H1 (cell line): ENCODE results near the gene CXCL14. TPM values are rescaled to one million over a fixed set of nuclear protein-coding genes. Genes with fewer than 3 reads are reported as not detected.

Experiments
- CTCF ChIA-PET: fragments of 300-600 bp; sonication (Branson Sonifier 250); formaldehyde crosslinking; loops from one replicate; lab custom pipeline; 2021; ENCODE audit not compliant: partially characterized antibody; lab: Charles Lee
- POLR2A ChIA-PET: fragments of 300-600 bp; sonication (Branson Sonifier 250); formaldehyde crosslinking; loops from one replicate; lab custom pipeline; 2021; ENCODE audit warnings: inconsistent platforms; ENCODE audit not compliant: partially characterized antibody; lab: Charles Lee
- DNase-seq, 2 experiments: peaks; one replicate each; pipeline versions ENCODE4 v3.0.0 to v3.0.0-alpha.2; 2010 to 2022; ENCODE audit warnings: low spot score in 2 of 2, low read depth in 1 of 2, mixed read lengths in 1 of 2
- FAIRE-seq: peaks from 2 replicates; lab custom pipeline; 2011; peaks lifted over from hg19 to GRCh38; lab: Jason Lieb, UNC
- H2AFZ ChIP-seq: 2 replicates; pipeline ENCODE4 v1.8.1; 2012; ENCODE audit warnings: low read length, inconsistent platforms
- H2AK5ac ChIP-seq: 2 replicates; pipeline ENCODE4 v1.6.1; 2013; ENCODE audit warnings: low read depth, low read length
- H2BK120ac ChIP-seq: replicated peaks from 2 replicates; pipeline ENCODE3; 2013; ENCODE audit warnings: low read depth, low read length, inconsistent platforms
- H2BK12ac ChIP-seq: 2 replicates; pipeline ENCODE4 v1.6.1; 2013; ENCODE audit warnings: low read depth, low read length
- H2BK15ac ChIP-seq: 2 replicates; pipeline ENCODE4 v1.6.1; 2013; ENCODE audit warnings: low read length
- H2BK20ac ChIP-seq: 2 replicates; pipeline ENCODE4 v1.6.1; 2013; ENCODE audit warnings: low read length
- H2BK5ac ChIP-seq: 2 replicates; pipeline ENCODE4 v1.6.1; 2013; ENCODE audit warnings: low read depth, low read length
- H3K14ac ChIP-seq: 2 replicates; pipeline ENCODE4 v1.6.1; 2013; ENCODE audit warnings: inconsistent platforms; ENCODE audit not compliant: insufficient read length
- H3K18ac ChIP-seq: 2 replicates; pipeline ENCODE4 v1.6.1; 2013; ENCODE audit warnings: low read length; ENCODE audit errors: extremely low read depth
- H3K23ac ChIP-seq: 2 replicates; pipeline ENCODE4 v1.6.1; 2013; ENCODE audit warnings: inconsistent platforms; ENCODE audit not compliant: insufficient read length
- H3K23me2 ChIP-seq: 2 replicates; pipeline ENCODE4 v1.6.1; 2013; ENCODE audit warnings: low read depth, low read length
- H3K27ac ChIP-seq: 2 replicates; pipeline ENCODE4 v1.6.1; 2011; ENCODE audit warnings: low read depth, low read length, inconsistent platforms
- H3K27me3 ChIP-seq, 4 experiments: replicated peaks in 1 of 4; 1 replicate in 1 of 4; 2 replicates in 3 of 4; pipeline versions ENCODE4 v1.6.1 to v1.8.1; 2011 to 2013; ENCODE audit warnings: low read length in 3 of 4, mild to moderate bottlenecking in 3 of 4, inconsistent platforms in 2 of 4, mixed read lengths in 2 of 4, moderate library complexity in 1 of 4; ENCODE audit not compliant: control insufficient read depth in 3 of 4, insufficient read depth in 3 of 4; ENCODE audit errors: extremely low read depth in 1 of 4
- H3K36me3 ChIP-seq, 4 experiments: 2 replicates each; pipeline versions ENCODE4 v1.6.1 to v1.8.1; 2011 to 2013; ENCODE audit warnings: mild to moderate bottlenecking in 4 of 4, low read length in 3 of 4, moderate library complexity in 2 of 4, control low read depth in 1 of 4, inconsistent platforms in 1 of 4; ENCODE audit not compliant: insufficient read depth in 4 of 4, control insufficient read depth in 2 of 4
- H3K4ac ChIP-seq: replicated peaks from 2 replicates; pipeline ENCODE3; 2013; ENCODE audit warnings: low read length, low read depth, mixed read lengths, inconsistent platforms; ENCODE audit not compliant: insufficient read length
- H3K4me1 ChIP-seq, 4 experiments: replicated peaks in 1 of 4; 1 replicate in 1 of 4; 2 replicates in 3 of 4; pipeline versions ENCODE4 v1.6.1 to v1.8.1; 2011 to 2013; ENCODE audit warnings: low read length in 3 of 4, inconsistent platforms in 2 of 4, mixed read lengths in 1 of 4; ENCODE audit not compliant: insufficient read depth in 4 of 4, control insufficient read depth in 3 of 4
- H3K4me2 ChIP-seq, 2 experiments: 2 replicates each; pipeline versions ENCODE4 v1.6.1 to v1.8.1; 2011 to 2013; ENCODE audit warnings: low read depth in 2 of 2, low read length in 2 of 2, control low read depth in 1 of 2, inconsistent platforms in 1 of 2, mild to moderate bottlenecking in 1 of 2; ENCODE audit not compliant: insufficient read depth in 1 of 2
- H3K4me3 ChIP-seq, 4 experiments: fragments of 200-600, 300-600 bp in 1 of 4; sonication (generic), shearing (Covaris generic), sonication (Bioruptor Twin) in 1 of 4; 2 replicates each; pipeline versions ENCODE4 v1.5.1 to v1.8.1; 2011 to 2016; ENCODE audit warnings: low read length in 4 of 4, low read depth in 3 of 4, control low read depth in 2 of 4, inconsistent platforms in 2 of 4, mild to moderate bottlenecking in 2 of 4, mixed read lengths in 1 of 4, moderate library complexity in 1 of 4; ENCODE audit not compliant: insufficient read depth in 2 of 4; ENCODE audit errors: extremely low read depth in 1 of 4
- H3K56ac ChIP-seq: replicated peaks from 2 replicates; pipeline ENCODE3; 2013; ENCODE audit warnings: low read depth, mild to moderate bottlenecking, mixed read lengths, low read length, inconsistent platforms; ENCODE audit not compliant: insufficient read length
- H3K79me1 ChIP-seq: 2 replicates; pipeline ENCODE4 v1.6.1; 2013; ENCODE audit warnings: low read depth, low read length, control low read depth
- H3K79me2 ChIP-seq, 2 experiments: 2 replicates each; pipeline versions ENCODE4 v1.6.1 to v1.8.1; 2012 to 2013; ENCODE audit warnings: low read length in 2 of 2, mild to moderate bottlenecking in 2 of 2, inconsistent platforms in 1 of 2; ENCODE audit not compliant: insufficient read depth in 2 of 2, control insufficient read depth in 1 of 2
- H3K9ac ChIP-seq, 4 experiments: replicated peaks in 1 of 4; 1 replicate in 1 of 4; 2 replicates in 3 of 4; pipeline versions ENCODE4 v1.6.1 to v1.8.1; 2011 to 2013; ENCODE audit warnings: low read depth in 3 of 4, low read length in 3 of 4, control low read depth in 2 of 4, mild to moderate bottlenecking in 2 of 4, moderate library complexity in 2 of 4, inconsistent platforms in 1 of 4; ENCODE audit errors: extremely low read depth in 1 of 4
- H3K9me3 ChIP-seq, 2 experiments: 2 replicates each; pipeline versions ENCODE4 v1.6.1 to v1.8.1; 2012 to 2013; ENCODE audit warnings: mild to moderate bottlenecking in 2 of 2, moderate library complexity in 2 of 2, control low read depth in 1 of 2, inconsistent platforms in 1 of 2, low read depth in 1 of 2, low read length in 1 of 2, mixed read lengths in 1 of 2; ENCODE audit not compliant: insufficient read depth in 2 of 2
- H4K20me1 ChIP-seq, 2 experiments: replicated peaks in 1 of 2; 2 replicates each; pipeline versions ENCODE3 to v1.8.1; 2011 to 2013; ENCODE audit warnings: inconsistent platforms in 2 of 2, low read length in 2 of 2, mild to moderate bottlenecking in 1 of 2; ENCODE audit not compliant: insufficient read depth in 2 of 2, control insufficient read depth in 1 of 2
- H4K5ac ChIP-seq: 2 replicates; pipeline ENCODE4 v1.6.1; 2013; ENCODE audit warnings: low read length, low read depth, mixed read lengths, inconsistent platforms; ENCODE audit not compliant: insufficient read length
- H4K8ac ChIP-seq: 2 replicates; pipeline ENCODE4 v1.8.0; 2013; ENCODE audit warnings: mild to moderate bottlenecking, moderate library complexity, low read length, inconsistent platforms; ENCODE audit not compliant: insufficient read depth; ENCODE audit errors: extremely low read depth
- H4K91ac ChIP-seq: replicated peaks from 2 replicates; pipeline ENCODE3; 2013; ENCODE audit warnings: low read length, mixed read lengths, inconsistent platforms; ENCODE audit not compliant: insufficient read length
- CHD1 ChIP-seq: IDR thresholded peaks from 2 replicates; pipeline ENCODE4 v1.6.1; 2012; ENCODE audit warnings: low read depth, low read length, improper control_type of control experiment
- HDAC2 ChIP-seq, 2 experiments: fragments of 300-600 bp in 1 of 2; sonication (generic) in 1 of 2; IDR thresholded peaks; 2 replicates each; pipeline ENCODE4 v1.6.1; 2011 to 2012; ENCODE audit warnings: low read depth in 2 of 2, low read length in 2 of 2, mild to moderate bottlenecking in 2 of 2, moderate library complexity in 2 of 2, borderline replicate concordance in 1 of 2, inconsistent platforms in 1 of 2
- JUN ChIP-seq: IDR thresholded peaks from 2 replicates; pipeline ENCODE4 v1.6.1; 2011; ENCODE audit warnings: low read depth, mild to moderate bottlenecking, improper control_type of control experiment, low read length
- KDM4A ChIP-seq: IDR thresholded peaks from one replicate; pipeline ENCODE4 v1.7.1; 2012; ENCODE audit warnings: low read depth, mild to moderate bottlenecking, moderate library complexity, low read length, inconsistent platforms; ENCODE audit not compliant: severe bottlenecking
- RFX5 ChIP-seq: IDR thresholded peaks from 2 replicates; pipeline ENCODE4 v1.6.1; 2011; ENCODE audit warnings: low read depth, low read length, improper control_type of control experiment, borderline replicate concordance
- SIN3A ChIP-seq, 2 experiments: IDR thresholded peaks in 1 of 2; conservative IDR thresholded peaks in 1 of 2; 2 replicates each; pipeline ENCODE4 v1.6.1; 2011 to 2012; ENCODE audit warnings: low read length in 2 of 2, improper control_type of control experiment in 1 of 2, low read depth in 1 of 2, mild to moderate bottlenecking in 1 of 2
- SP1 ChIP-seq: IDR thresholded peaks from 2 replicates; pipeline ENCODE4 v1.6.1; 2011; ENCODE audit warnings: low read depth, low read length
- SRF ChIP-seq: IDR thresholded peaks from 2 replicates; pipeline ENCODE4 v1.6.1; 2011; ENCODE audit warnings: mild to moderate bottlenecking, low read depth, low read length, moderate library complexity
- WGBS, 2 experiments: shearing (Covaris generic) in 1 of 2; methylation state at CpG; one replicate each; pipeline versions ENCODE4 v1.1.6 to v1.1.7; 2013 to 2015; ENCODE audit warnings: low lambda C conversion rate in 2 of 2, mixed read lengths in 2 of 2, inconsistent platforms in 1 of 2, low coverage in 1 of 2, missing lambda C conversion rate in 1 of 2; ENCODE audit not compliant: insufficient replicate concordance in 2 of 2, insufficient coverage in 1 of 2, insufficient read length in 1 of 2; ENCODE audit errors: extremely low coverage in 1 of 2, missing lambda C conversion rate in 1 of 2; 5-methylcytosine and 5-hydroxymethylcytosine counted together
- polyA plus RNA-seq, 7 experiments: library from polyadenylated mRNA; depleted of rRNA in 3 of 7; stranded (reverse) in 5 of 7; unstranded in 2 of 7; fragments of >200 nt in 5 of 7; fragments of 200-250 nt in 2 of 7; gene quantifications; 1 replicate in 5 of 7; 2 replicates in 1 of 7; 4 replicates in 1 of 7; pipeline versions ENCODE4 v1.2.1 to v1.2.3, GENCODE V29; 2011 to 2013; ENCODE audit warnings: missing spikeins in 2 of 7, mixed read lengths in 2 of 7
- total RNA-seq: library from RNA; stranded (reverse); fragmentation: NEBNext Ultra II Directional; extraction: Animal tissue kit (Norgen Biotek cat#: 25700); gene quantifications from 2 replicates; pipeline ENCODE4 v1.2.1, GENCODE V29; 2021

CXCL14 gene
- total and polyA plus RNA-seq, 2 of the 8 experiments (the other 6 are each of a cell fraction or from before 2014, with no cell fraction given): 1.5 to 1.8 TPM

GRCh38 chr5:135587721-135588663, 9.2 kb upstream of the CXCL14 start:
- Histone ChIP-seq H3K9me3 (0 out of 4 replicates have a peak, but pooled peaks cover 0 to 3% of the 10 kb centered on the region in 2 experiments), H3K56ac (no peak overlapping the region), H2AFZ (no peak overlapping the region), H3K4me3 (no peak overlapping the region), H3K23me2 (no peaks in the 10 kb centered on the region), H2BK120ac (no peak overlapping the region), H3K4me1 (no peaks in the 10 kb centered on the region; a peak in 1 of 7 replicates), H4K91ac (peak overlapping the region; percentile 39), H2BK12ac (0 out of 2 replicates have a peak overlapping the region, but pooled peaks have one; percentile 33), H3K14ac (no peak overlapping the region), H2BK20ac (no peak overlapping the region), H3K23ac (no peak overlapping the region), H3K18ac (no peak overlapping the region), H3K27ac (no peak overlapping the region), H3K9ac (no peak overlapping the region), H3K4ac (no peak overlapping the region), H3K27me3 (0 out of 7 replicates have a peak, but pooled peaks cover 0 to 6% (median 1%) of the 10 kb centered on the region in 4 experiments), H3K4me2 (no peak overlapping the region), H4K5ac (no peak overlapping the region), H4K20me1 (peaks cover 0 to under 1% of the 10 kb centered on the region in 2 experiments), H3K79me2 (no peaks in the 10 kb centered on the region), H3K36me3 (no peaks in the 10 kb centered on the region), H2AK5ac (no peak overlapping the region), H3K79me1 (no peaks in the 10 kb centered on the region), H4K8ac (no peak overlapping the region; the same call in 1 of the 2 replicates), H2BK15ac (peak overlapping the region; percentile 29; the same call in 1 of the 2 replicates), H2BK5ac (no peak overlapping the region)
- ChIA-PET POLR2A (interaction anchor here (1.0 kb wide), 1 partner anchor 10 kb away, joined by 3 read pairs; the partner anchor contains the start of gene CXCL14), CTCF (interaction anchor here (0.8 to 3.5 kb wide), 3 partner anchors 22 to 300 kb away, joined by 3 to 21 read pairs (median 4); no protein-coding TSS in a partner anchor)
- DNase-seq (no peak), FAIRE-seq (no peak)
- WGBS, 2 experiments: 89% methylated on average over 17 of the region's 17 CpGs; no CpG with 5 or more reads in 1 of the 2 experiments
- TF ChIP-seq CHD1 (no peak), HDAC2 (IDR thresholded peaks at IDR 0.05; ENCODE audit: borderline replicate concordance in 1 of 2, low read depth in 2 of 2, low read length in 2 of 2) (no peak), SRF (no peak), KDM4A (no peak), SIN3A (conservative IDR thresholded peaks at IDR 0.05 in 1 of 2, IDR thresholded peaks at IDR 0.05 in 1 of 2; ENCODE audit: low read depth in 1 of 2, low read length in 2 of 2) (no peak), JUN (no peak), SP1 (no peak), RFX5 (no peak)
